Mesangial cell (primary cell): ENCODE results near the gene EPB41L5. TPM values are rescaled to one million over a fixed set of nuclear protein-coding genes. Genes with fewer than 3 reads are reported as not detected.

ENCODE experiments used
- total RNA-seq: library from RNA; depleted of rRNA; stranded (reverse); fragments of >200 nt; gene quantifications from 2 replicates; pipeline ENCODE4 v1.2.3, GENCODE V29; 2015

The EPB41L5 gene
- total RNA-seq: 8.0 and 17.5 TPM in 2 replicates

GRCh38 chr2:120012771-120013596 is at the start of gene EPB41L5:
TSS of gene EPB41L5 (plus strand) at chr2:120013077. CDS start at chr2:120019085, 6,008 bp downstream.

GRCh38 chr2:120223034-120223912 is 210.4 kb downstream of the EPB41L5 start, which contains the start of gene TMEM185B:
TSS of gene TMEM185B (minus strand) at chr2:120223400. CDS start at chr2:120222976, 424 bp downstream.

Other genes with a start within 250 kb of the EPB41L5 start
- gene TMEM185B, start 210.3 kb downstream of the EPB41L5 start, total RNA-seq: 36.0 and 43.5 TPM in 2 replicates
- gene RALB, start 239.8 kb downstream of the EPB41L5 start, total RNA-seq: 19.1 and 33.9 TPM in 2 replicates